Muscle of leg (tissue), 11 donors: ENCODE data around the gene PROKR1. TPM values are rescaled to one million over a fixed set of nuclear protein-coding genes. Genes with fewer than 3 reads are reported as not detected.

Experiments
- DNase-seq: peaks from one replicate; pipeline ENCODE4 v3.0.0; 2013
- H3K27ac ChIP-seq: one replicate; pipeline ENCODE4 v1.5.1; 2013; ENCODE audit warnings: mild to moderate bottlenecking, low read length, control low read depth
- H3K27me3 ChIP-seq: one replicate; pipeline ENCODE4 v1.6.1; 2013; ENCODE audit warnings: low read length; ENCODE audit not compliant: control insufficient read depth, insufficient read depth
- H3K36me3 ChIP-seq: one replicate; pipeline ENCODE4 v1.6.1; 2013; ENCODE audit warnings: low read length; ENCODE audit not compliant: control insufficient read depth, insufficient read depth
- H3K4me1 ChIP-seq: one replicate; pipeline ENCODE4 v1.6.1; 2013; ENCODE audit warnings: low read length; ENCODE audit not compliant: control insufficient read depth, insufficient read depth
- H3K4me3 ChIP-seq: one replicate; pipeline ENCODE4 v1.5.1; 2013; ENCODE audit warnings: low read length, control low read depth
- H3K9me3 ChIP-seq: replicated peaks from 2 replicates; pipeline ENCODE4 v1.6.1; 2013; ENCODE audit warnings: low read depth, low read length; ENCODE audit not compliant: control insufficient read depth
- WGBS: methylation state at CpG from one replicate; pipeline ENCODE4 v1.1.5; 2013; ENCODE audit warnings: missing lambda C conversion rate; ENCODE audit not compliant: insufficient coverage; 5-methylcytosine and 5-hydroxymethylcytosine counted together
- polyA plus RNA-seq, 8 donors: library from polyadenylated mRNA; unstranded; fragments of 120-200 nt; gene quantifications; one replicate each; pipeline versions ENCODE4 v1.2.1 to v1.2.3, GENCODE V29; 2013; ENCODE audit warnings: inconsistent platforms in 1 of 8, low replicate concordance in 1 of 8; ENCODE audit not compliant: insufficient read length in 8 of 8, insufficient read depth in 1 of 8
- total RNA-seq: library from RNA; stranded (reverse); fragments of 120-200 nt; gene quantifications from one replicate; pipeline ENCODE4 v1.2.4, GENCODE V29; 2013

Gene PROKR1
- total and polyA plus RNA-seq, 9 donors, result 0.79 to 4.8 (median 2.4) TPM

DNA sequence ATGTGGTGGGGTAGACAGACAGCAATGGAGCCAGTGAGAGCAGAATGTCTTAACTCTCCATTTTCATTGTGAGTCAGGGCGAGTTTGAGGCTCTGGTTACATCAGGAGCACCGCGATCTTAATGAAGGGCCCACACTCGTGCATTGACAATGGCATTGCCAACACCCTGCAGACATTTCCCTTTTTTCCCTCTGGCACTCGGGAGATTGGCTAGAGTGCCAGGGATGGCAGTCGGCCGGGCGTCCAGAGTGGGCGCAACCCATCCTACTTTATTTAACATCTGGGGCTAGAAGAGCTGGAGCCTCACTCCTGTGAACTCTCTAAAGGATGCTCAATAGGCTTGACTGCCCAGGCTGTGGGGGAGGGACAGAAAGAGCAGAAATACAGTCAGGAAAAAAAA is 9.7 kb downstream of the PROKR1 start:
- H3K27me3 ChIP-seq, result peaks cover 5% of the 10 kb centered on the region
- no peak overlapping the region for H3K4me3 ChIP-seq
- 80% methylated on average over 4 of the region's 9 CpGs for WGBS
- no peaks in the 10 kb centered on the region for H3K9me3 ChIP-seq
- H3K4me1 ChIP-seq, result peaks cover 3% of the 10 kb centered on the region
- no peak for DNase-seq
- no peaks in the 10 kb centered on the region for H3K36me3 ChIP-seq
- no peak overlapping the region for H3K27ac ChIP-seq

DNA sequence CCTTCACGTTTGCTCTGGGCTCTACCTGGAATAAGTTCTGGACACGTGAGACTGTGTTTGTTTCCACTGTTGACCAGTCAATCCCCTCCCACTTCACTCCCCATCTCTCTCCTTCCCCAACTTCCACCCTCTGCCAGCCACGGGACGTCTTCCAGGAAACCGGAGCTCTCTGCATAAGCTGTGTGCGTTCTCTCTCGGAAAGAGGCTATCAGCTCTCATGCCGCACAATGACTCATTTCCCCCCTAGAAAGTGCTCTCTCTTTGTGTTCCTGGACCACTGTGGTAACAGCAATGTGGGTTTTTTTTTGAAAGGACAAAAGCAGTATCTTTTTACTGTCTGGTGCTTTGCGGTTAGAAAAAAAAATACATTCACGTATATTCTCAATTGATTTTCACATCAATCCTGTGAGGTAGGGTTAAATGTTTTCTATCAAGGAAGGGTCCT is 10.2 kb downstream of the PROKR1 start:
- Histone ChIP-seq H3K4me3 (no peak overlapping the region), H3K4me1 (peaks cover 3% of the 10 kb centered on the region), H3K9me3 (no peaks in the 10 kb centered on the region), H3K36me3 (no peaks in the 10 kb centered on the region), H3K27ac (peak overlapping the region; percentile 53), H3K27me3 (peaks cover 5% of the 10 kb centered on the region)
- 2% methylated on average over 5 of the region's 10 CpGs for WGBS
- DNase-seq, result peak; percentile 87

DNA sequence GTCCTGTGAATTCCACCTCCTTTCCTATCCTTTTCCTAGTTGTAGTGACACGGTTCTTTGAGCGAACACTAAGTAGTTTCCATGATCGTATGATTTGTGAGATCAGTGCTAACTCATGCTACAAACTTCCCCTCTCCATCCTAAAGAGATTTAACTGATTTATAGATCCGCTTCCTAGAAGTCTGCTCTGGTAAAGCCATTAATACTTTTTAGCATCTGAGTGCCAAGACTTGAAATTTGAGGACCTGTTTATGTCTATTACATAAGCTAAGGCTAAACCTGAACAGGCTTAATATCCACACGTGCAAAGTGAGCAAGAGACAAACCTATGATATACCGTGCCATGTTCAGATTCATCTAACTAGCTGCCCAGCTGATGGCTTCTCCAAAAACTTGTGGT is 14.9 kb downstream of the PROKR1 start:
- DNase-seq, result peak; percentile 91
- WGBS, result 0% methylated on average over 1 of the region's 6 CpGs

DNA sequence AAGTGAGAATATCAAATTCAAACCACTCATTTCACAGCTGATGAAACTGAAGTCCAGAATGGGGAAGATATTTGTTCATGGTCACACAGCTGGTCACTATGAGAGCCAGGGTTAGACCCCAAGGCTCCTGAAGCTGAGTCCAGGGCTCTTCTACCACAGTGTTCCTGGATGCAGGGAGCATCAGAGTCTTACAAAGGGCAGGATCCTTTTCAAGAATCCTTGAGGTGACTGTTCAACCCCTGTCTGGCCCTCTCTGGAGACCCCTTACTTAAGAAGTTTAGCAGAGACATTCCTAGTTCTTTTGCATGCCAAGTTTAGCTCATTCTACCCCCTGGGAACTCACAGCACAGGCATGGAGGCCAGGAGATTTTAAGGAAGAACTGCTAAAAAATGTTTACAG is 15.7 kb downstream of the PROKR1 start:
- DNase-seq, result peak; percentile 82
- Histone ChIP-seq H3K9me3 (no peaks in the 10 kb centered on the region), H3K27me3 (no peaks in the 10 kb centered on the region), H3K4me1 (peaks cover 8% of the 10 kb centered on the region), H3K4me3 (no peak overlapping the region), H3K36me3 (no peaks in the 10 kb centered on the region), H3K27ac (peak overlapping the region; percentile 76)

More for the DNA sequence above, 14.9 kb downstream of the PROKR1 start:
- Histone ChIP-seq H3K9me3 (no peaks in the 10 kb centered on the region), H3K4me1 (peaks cover 8% of the 10 kb centered on the region), H3K27me3 (no peaks in the 10 kb centered on the region), H3K27ac (peak overlapping the region; percentile 76), H3K4me3 (no peak overlapping the region), H3K36me3 (no peaks in the 10 kb centered on the region)

DNA sequence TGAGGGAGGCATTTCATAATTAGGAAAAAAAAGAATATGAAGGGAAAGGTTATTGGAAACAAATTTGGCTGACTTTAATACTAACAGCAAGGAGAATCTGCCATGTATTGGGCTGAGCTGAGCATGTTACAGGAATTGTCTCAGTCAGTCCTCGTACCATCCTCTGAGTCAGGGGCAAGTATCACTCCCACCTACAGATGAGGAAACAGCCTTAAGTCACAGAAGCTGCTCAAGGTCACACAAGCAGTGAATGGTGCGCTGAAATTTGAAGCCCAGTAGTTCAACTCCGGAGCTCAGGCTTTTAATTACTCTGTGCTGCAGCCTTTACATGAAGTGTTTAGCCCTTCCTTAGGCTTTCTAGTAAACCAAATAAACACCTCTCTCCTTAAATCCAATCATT is 17.3 kb downstream of the PROKR1 start:
- H3K27ac ChIP-seq, result no peak overlapping the region
- H3K4me1 ChIP-seq, result peaks cover 8% of the 10 kb centered on the region
- WGBS, result 60% methylated on average over 3 of the region's 3 CpGs
- no peaks in the 10 kb centered on the region for H3K36me3 ChIP-seq
- H3K9me3 ChIP-seq, result no peaks in the 10 kb centered on the region
- no peaks in the 10 kb centered on the region for H3K27me3 ChIP-seq
- no peak for DNase-seq
- no peak overlapping the region for H3K4me3 ChIP-seq

- no peaks in the 10 kb centered on the region for H3K27me3 ChIP-seq
- WGBS, result no CpG with 5 or more reads among the region's 2 CpGs
Measured at GRCh38 chr2:68662466-68662865, 19.1 kb downstream of the PROKR1 start.

DNA sequence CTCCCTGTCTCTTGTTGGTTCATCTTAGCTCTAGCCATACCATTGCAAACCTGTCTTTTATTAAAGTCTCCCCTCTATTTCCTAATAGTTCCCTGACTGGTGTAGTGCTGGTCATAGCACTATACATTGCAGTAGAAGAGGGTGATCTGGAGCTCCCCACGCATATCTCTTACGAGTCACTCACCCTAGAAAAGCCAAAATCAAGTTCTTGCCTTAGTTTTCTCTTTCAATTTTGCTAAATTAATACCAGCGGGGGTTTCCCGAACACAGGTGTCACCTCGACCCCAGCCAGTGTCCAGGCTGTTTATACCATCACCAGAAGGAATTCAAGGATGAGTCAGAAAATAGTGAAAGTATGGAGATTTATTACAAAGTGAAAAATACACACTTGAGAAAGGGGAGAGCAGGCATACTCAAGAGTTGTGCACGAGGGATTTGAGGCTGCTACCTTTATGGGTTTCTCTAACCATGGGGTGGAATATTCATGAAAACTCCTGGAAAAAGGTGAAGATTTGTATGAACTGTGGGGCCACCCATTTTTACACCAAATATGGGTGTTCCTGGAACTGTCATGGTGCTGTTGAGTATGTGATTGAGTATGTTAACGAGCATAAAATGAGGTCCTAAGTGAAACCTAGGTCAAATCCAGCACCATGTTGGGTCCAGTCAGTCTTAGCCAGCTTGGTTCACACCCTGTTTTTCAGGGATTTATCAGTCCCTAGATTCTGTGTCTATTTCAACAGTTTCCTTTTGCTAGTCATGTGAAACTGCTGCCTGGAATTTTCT is 20.2 kb downstream of the PROKR1 start:
- no peaks in the 10 kb centered on the region for H3K36me3 ChIP-seq
- WGBS, result 97% methylated on average over 4 of the region's 7 CpGs
- no peak overlapping the region for H3K4me3 ChIP-seq
- no peaks in the 10 kb centered on the region for H3K9me3 ChIP-seq
- DNase-seq, result no peak
- no peaks in the 10 kb centered on the region for H3K27me3 ChIP-seq
- H3K27ac ChIP-seq, result no peak overlapping the region
- H3K4me1 ChIP-seq, result peaks cover 8% of the 10 kb centered on the region

More at GRCh38 chr2:68662466-68662865, 19.1 kb downstream of the PROKR1 start:
- Histone ChIP-seq H3K9me3 (no peaks in the 10 kb centered on the region), H3K36me3 (no peaks in the 10 kb centered on the region), H3K4me3 (no peak overlapping the region), H3K27ac (no peak overlapping the region), H3K4me1 (peaks cover 8% of the 10 kb centered on the region)
- no peak for DNase-seq

- Histone ChIP-seq H3K4me1 (no peaks in the 10 kb centered on the region), H3K27ac (no peak overlapping the region), H3K27me3 (no peaks in the 10 kb centered on the region), H3K9me3 (no peaks in the 10 kb centered on the region), H3K4me3 (no peak overlapping the region), H3K36me3 (no peaks in the 10 kb centered on the region)
- DNase-seq, result no peak
- WGBS, result no CpG with 5 or more reads among the region's 2 CpGs
Measured at GRCh38 chr2:68667371-68667770, 24.0 kb downstream of the PROKR1 start.

- no peak overlapping the region for H3K4me3 ChIP-seq
- no peak for DNase-seq
- no peaks in the 10 kb centered on the region for H3K9me3 ChIP-seq
- no peak overlapping the region for H3K27ac ChIP-seq
- H3K4me1 ChIP-seq, result no peaks in the 10 kb centered on the region
- H3K27me3 ChIP-seq, result no peaks in the 10 kb centered on the region
- no peaks in the 10 kb centered on the region for H3K36me3 ChIP-seq
- WGBS, result no CpG with 5 or more reads among the region's 3 CpGs
Measured at GRCh38 chr2:68669651-68670050, 26.3 kb downstream of the PROKR1 start.

DNA sequence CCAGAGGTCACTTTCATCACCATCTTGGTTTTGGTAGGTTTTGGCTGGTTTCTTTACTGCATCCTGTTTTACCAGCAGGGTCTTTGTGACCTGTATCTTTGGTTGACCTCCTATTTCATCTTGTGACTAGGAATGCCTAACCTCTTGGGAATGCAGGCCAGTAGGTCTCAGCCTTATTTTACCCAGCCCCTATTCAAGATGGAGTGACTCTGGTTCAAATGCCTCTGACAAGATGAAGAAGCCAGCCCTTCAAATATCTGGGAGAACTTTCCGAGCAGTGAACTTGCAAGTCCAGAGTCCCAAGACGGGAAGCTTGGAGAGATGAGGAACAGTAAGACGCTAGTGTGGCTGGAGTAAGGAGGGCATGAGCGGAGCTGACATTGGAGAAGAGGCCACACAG is 28.6 kb downstream of the PROKR1 start:
- 90% methylated on average over 3 of the region's 4 CpGs for WGBS
- Histone ChIP-seq H3K4me1 (no peaks in the 10 kb centered on the region), H3K9me3 (peaks cover 2% of the 10 kb centered on the region), H3K4me3 (no peak overlapping the region), H3K27ac (no peak overlapping the region), H3K36me3 (no peaks in the 10 kb centered on the region), H3K27me3 (no peaks in the 10 kb centered on the region)
- no peak for DNase-seq
